ENCODE data around the gene PPM1D.
"Not testable (repeated sequence)": the region's sequence is repeated elsewhere in the genome, so short reads cannot be mapped to it uniquely, and the experiment has no call there.

The PPM1D gene

GRCh38 chr17:60623415-60623814, 23.4 kb downstream of the PPM1D start:
- DNase-seq = no peak

- no peak for DNase-seq
Measured at GRCh38 chr17:60627124-60627523, 27.1 kb downstream of the PPM1D start.

DNA sequence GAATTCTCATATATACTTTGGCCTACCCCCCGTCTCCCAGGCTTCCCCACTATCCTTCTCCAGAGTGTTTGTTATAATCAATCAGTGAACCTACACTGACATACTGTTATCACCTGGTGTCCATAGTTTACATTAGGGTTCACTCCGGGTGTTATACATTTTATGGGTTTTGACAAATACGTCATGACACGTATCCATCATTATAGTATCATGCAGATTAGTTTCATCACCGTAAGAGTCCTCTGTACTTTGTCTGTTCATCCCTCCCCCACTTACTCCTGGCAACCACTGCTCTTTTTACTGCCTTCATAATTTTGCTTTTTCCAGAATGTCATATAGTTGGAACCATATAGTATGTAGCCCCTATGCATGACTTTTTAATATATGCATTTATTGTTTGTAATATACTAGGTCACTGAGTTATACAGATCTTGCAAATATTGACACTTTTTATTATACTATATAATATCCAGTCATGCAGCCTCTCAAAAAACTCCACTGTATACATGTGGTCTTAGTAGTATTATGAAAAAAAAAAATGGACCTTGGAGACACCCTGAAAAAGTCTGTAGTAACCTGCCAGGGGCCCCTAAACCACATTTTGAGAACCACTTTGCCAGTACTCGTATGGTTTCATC, 28.4 kb downstream of the PPM1D start:
- no peak for DNase-seq

GRCh38 chr17:60629120-60629519, 29.1 kb downstream of the PPM1D start:
- DNase-seq = no peak

GRCh38 chr17:60630352-60630751, 30.4 kb downstream of the PPM1D start:
- DNase-seq = peak; percentile 73

- DNase-seq = no peak
Measured at GRCh38 chr17:60631119-60631518, 31.1 kb downstream of the PPM1D start.

GRCh38 chr17:60637683-60638082, 37.7 kb downstream of the PPM1D start:
- DNase-seq = no peak

DNA sequence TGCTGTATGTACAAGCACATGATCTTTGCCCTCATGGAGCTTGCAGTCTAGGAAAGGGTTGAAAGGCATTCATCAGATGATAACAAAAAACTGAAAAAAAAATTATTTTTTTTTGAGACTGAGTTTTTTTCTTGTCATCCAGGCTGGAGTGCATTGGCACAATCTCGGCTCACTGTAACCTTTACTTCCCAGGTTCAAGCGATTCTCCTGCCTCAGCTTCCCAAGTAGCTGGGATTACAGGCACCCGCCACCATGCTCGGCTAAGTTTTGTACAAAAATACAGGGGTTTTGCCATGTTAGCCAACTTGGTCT, 39.0 kb downstream of the PPM1D start:
- DNase-seq = no peak

DNA sequence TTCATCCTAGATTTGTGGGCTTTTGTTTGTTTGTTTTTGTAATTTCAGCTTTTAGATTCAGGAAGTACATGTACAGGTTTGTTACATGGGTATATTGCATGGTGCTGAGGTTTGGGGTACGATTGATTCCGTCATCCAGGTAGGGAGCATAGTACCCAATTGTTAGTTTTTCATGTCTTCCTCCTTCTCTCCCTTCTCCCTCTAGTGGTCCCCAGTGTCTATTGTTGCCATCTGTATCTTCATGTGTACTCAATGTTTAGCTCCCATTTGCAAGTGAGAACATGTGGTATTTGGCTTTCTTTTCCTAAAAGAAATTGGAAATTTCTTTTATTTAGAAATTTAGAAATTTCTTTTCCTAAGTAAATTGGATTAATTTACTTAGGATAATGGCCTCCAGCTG, 40.5 kb downstream of the PPM1D start:
- DNase-seq = no peak

- DNase-seq = no peak
Measured at GRCh38 chr17:60641126-60641525, 41.1 kb downstream of the PPM1D start.

DNA sequence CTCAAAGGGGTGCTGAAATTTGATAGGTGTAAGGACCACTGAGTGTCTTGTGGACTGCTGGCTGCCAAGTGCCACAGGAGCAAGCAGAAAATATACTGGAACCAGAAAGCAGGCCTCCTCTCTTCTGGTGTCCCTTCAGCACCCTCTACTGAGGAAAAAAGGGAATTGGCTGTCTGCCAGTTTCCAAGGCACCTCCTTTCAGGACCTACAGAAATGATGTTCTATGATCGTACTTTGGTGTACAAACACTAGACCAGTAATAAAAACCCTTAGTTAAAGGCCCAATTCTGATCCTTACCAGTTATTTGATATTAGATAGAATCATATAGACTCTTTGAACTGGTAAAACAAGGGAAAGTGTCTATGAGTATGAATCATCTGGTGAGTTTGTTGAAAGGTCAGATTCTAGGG, 41.8 kb downstream of the PPM1D start:
- DNase-seq = peak; percentile 79

- DNase-seq = no peak
Measured at GRCh38 chr17:60645918-60646523, 46.0 kb downstream of the PPM1D start.

GRCh38 chr17:60646701-60647100, 46.7 kb downstream of the PPM1D start:
- DNase-seq = no peak

DNA sequence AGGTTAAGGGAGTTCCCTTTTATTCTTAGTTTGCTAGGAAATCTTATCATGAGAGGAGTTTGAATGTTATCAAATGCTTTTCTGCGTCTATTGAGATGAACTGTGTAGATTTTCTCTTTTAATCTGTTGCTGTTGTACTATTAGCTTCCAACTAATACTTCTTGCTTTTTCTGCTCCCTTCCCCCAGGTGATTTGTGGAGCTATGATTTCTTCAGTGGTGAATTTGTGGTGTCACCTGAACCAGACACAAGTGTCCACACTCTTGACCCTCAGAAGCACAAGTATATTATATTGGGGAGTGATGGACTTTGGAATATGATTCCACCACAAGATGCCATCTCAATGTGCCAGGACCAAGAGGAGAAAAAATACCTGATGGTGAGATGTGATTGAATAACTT, 47.7 kb downstream of the PPM1D start:
- DNase-seq = no peak

- DNase-seq = no peak
Measured at GRCh38 chr17:60652454-60653247, 52.7 kb downstream of the PPM1D start.

DNA sequence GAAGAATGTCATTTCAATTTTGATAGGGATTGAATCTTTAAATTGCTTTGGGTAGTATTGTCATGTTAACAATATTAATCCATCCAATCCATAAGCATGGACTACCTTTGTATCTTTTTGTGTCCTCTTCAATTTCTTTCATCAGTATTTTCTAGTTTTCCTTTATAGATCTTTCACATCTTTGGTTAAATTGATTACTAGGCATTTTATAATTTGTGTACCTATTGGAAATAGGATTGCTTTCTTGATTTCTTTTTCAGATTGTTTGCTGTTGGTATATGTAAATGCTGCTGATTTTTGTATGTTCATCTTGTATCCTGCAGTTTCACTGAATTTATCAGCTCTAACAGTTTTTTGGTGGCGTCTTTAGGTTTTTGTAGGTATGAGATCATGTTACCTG, 53.6 kb downstream of the PPM1D start:
- no peak for DNase-seq

GRCh38 chr17:60656499-60656898, 56.5 kb downstream of the PPM1D start:
- DNase-seq = no peak

GRCh38 chr17:60659156-60659555, 59.2 kb downstream of the PPM1D start:
- no peak for DNase-seq

GRCh38 chr17:60661489-60661888, 61.5 kb downstream of the PPM1D start:
- no peak for DNase-seq

GRCh38 chr17:60664022-60664421, 64.0 kb downstream of the PPM1D start:
- DNase-seq = no peak

GRCh38 chr17:60665602-60666001, 65.6 kb downstream of the PPM1D start:
- DNase-seq = no peak

DNA sequence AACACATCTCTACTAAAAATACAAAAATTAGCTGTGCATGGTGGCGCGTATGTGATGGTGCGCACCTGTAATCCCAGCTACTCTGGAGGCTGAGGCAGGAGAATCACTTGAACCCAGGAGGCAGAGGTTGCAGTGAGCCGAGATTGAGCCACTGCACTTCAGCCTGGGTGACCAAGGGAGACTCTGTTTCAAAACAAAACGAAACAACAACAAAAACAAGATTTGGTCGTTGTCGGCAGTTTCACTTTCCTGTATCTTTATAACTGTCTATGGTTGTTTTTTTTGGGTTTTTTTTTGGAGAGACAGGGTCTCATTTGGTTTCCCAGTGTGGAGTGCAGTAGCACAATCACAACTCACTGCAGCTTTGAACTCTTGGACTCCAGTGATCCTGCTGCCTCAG, 68.7 kb downstream of the PPM1D start:
- DNase-seq = not testable (repeated sequence)

DNA sequence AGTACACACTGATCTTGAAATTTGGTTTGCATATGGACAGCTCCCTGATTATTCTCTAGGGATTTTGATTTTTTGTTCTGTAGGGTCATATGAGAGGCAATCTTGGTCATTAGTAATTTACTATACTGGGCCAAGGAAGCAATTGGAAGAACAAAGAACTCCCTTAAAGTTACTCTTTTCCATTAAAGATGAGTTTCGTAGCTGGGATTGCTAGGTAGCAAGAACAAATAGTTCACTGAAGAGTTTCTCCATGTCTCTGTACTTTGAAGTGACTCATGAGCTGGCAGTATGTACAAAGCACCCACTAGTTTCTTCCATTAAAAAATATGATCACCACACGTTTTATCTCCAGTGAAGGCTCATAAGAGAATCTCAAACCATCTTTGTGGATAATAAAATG, 71.5 kb downstream of the PPM1D start:
- DNase-seq = no peak

- not testable (repeated sequence) for DNase-seq
Measured at GRCh38 chr17:60674637-60675036, 74.6 kb downstream of the PPM1D start.

Measured in NCI-H1694 treated with DMSO at 0.1 percent for 48 hours (cell line).